Measurements from ENCODE around the gene PLCH1.

DNA sequence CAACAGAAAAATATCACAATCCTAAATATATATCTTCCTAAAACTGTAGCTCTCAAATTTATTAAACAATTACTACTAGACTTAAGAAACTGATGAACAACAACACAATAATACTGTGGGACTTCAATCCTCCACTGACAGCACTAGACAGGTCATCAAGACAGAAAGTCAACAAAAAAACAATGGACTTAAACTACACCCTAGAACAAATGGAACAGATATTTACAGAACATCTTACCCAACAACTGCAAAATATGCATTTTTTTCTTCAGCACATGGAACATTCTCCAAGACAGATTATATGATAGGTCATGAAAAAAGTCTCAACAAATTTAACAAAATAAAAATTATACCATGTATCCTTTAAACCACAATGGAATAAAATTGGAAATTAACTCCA, 133.4 kb downstream of the PLCH1 start:
- TF ChIP-seq, protein P1, sequence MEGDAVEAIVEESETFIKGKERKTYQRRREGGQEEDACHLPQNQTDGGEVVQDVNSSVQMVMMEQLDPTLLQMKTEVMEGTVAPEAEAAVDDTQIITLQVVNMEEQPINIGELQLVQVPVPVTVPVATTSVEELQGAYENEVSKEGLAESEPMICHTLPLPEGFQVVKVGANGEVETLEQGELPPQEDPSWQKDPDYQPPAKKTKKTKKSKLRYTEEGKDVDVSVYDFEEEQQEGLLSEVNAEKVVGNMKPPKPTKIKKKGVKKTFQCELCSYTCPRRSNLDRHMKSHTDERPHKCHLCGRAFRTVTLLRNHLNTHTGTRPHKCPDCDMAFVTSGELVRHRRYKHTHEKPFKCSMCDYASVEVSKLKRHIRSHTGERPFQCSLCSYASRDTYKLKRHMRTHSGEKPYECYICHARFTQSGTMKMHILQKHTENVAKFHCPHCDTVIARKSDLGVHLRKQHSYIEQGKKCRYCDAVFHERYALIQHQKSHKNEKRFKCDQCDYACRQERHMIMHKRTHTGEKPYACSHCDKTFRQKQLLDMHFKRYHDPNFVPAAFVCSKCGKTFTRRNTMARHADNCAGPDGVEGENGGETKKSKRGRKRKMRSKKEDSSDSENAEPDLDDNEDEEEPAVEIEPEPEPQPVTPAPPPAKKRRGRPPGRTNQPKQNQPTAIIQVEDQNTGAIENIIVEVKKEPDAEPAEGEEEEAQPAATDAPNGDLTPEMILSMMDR (IDR thresholded peaks at IDR 0.05), result no peak
- TF ChIP-seq POLR2A (IDR thresholded peaks at IDR 0.05) (no peak), POLR2AphosphoS5 (IDR thresholded peaks at IDR 0.05) (no peak), EP300 (IDR thresholded peaks at IDR 0.05) (no peak)
